Measurements from ENCODE around the gene VWA1.
A peak's percentile ranks its signal among the peaks of the same experiment; 100 is the strongest.

VWA1 gene, protein sequence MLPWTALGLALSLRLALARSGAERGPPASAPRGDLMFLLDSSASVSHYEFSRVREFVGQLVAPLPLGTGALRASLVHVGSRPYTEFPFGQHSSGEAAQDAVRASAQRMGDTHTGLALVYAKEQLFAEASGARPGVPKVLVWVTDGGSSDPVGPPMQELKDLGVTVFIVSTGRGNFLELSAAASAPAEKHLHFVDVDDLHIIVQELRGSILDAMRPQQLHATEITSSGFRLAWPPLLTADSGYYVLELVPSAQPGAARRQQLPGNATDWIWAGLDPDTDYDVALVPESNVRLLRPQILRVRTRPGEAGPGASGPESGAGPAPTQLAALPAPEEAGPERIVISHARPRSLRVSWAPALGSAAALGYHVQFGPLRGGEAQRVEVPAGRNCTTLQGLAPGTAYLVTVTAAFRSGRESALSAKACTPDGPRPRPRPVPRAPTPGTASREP

GRCh38 chr1:1435106-1435903 is at the start of gene VWA1:
Gene VWA1, plus strand, starts transcription at chr1:1435690. Its CDS starts 59 bp downstream, at chr1:1435749.
- peak; percentile 21 for DNase-seq (ENCODE audit: low read depth)

DNA sequence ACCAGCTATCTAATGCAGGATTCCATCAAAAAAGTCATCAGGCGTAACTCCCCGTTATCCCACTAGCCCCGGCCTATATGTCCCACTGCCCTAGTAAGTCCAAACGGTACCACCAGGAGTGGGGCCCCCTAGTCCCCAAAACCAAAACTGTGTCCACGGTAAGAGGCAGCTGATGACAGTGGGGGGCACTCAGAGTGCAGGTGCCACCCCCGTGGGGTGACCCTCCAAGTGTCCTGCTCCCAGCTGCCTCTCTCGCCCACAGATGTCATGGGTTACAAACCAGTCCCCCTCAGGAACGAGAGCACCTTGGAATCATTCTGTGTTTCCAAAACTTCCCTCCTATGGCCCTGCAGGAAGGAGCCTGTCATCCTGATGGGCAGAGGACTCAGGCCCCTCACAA is 49.6 kb upstream of the VWA1 start:
- no peak for DNase-seq (ENCODE audit: low read depth)

GRCh38 chr1:1387098-1388077 is 48.1 kb upstream of the VWA1 start:
- DNase-seq (ENCODE audit: low read depth) = no peak

DNA sequence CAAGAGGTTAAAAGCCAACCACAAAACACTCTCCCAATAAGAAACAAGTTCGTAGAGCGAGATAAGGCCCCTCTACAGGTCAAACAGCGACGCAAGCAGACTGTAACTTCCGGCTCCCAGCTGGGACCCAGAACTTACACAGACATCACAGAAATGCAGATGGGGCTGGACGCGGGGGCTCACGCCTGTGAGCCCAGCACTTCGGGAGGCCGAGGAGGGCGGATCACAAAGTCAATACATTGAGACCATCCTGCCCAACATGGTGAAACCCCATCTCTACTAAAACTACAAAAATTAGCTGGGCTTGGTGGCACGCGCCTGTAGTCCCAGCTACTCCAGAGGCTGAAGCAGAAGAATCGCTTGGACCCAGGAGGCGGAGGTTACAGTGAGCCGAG is 47.4 kb upstream of the VWA1 start:
- DNase-seq (ENCODE audit: low read depth) = no peak

DNA sequence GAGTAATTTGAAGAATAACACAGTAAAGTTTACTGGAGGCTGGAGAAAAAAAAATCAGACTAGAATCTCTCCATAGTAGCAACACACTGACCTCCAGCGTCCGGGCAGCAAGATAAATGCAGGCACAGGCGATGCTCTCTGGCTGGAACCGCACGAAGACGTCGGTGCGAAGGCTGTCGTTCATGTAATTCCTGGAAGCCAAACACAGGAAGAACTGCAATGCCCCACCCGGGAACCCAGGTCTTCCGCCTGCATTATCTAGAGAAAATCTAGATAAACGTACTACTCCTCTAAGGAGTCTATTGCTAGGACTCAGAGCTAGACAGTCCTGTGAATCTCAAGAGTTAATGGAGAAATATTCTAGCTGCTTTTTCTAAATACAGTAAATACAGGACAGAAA is 44.8 kb upstream of the VWA1 start:
- no peak for DNase-seq (ENCODE audit: low read depth)

GRCh38 chr1:1391225-1391624 is 44.3 kb upstream of the VWA1 start:
- DNase-seq (ENCODE audit: low read depth) = no peak

DNA sequence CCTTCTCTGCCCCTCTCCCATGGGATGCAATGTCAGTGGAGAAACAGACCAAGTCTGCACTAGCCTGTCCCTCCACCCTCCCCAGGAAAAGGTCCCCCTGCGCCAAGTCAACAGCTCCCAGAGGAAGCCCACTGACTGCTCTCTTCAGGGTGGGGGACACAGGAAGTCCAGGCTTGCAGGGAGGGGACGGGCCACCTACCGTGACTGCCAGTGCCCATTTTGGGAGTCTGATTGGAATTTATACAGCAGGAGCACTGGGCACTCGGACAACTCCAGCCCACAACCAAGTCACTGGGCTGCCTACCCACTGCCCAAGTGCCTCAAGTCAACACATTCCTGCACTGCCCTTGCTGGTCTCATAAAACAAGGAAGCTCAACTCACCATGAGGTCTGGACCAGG is 42.5 kb upstream of the VWA1 start:
- DNase-seq (ENCODE audit: low read depth) = no peak

GRCh38 chr1:1393428-1393827 is 42.1 kb upstream of the VWA1 start:
- no peak for DNase-seq (ENCODE audit: low read depth)

DNA sequence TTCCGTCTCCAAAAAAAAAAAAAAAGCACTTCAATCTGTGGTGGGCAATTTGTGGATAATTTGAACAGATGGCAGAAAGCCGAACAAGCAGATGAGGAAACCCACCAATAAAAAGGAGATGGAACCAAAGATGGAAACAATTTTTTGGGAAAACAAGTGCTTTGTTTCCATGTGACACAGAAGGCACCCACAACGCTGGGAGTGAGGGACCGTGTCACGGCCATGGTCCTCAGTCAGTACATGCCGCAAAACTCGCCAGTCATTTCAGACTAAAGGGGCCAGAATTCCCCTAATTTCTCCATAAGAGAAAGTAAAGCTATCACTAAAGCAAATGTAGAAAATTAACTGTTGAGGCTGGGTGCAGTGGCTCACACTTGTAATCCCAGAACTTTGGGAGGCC is 41.4 kb upstream of the VWA1 start:
- no peak for DNase-seq (ENCODE audit: low read depth)

DNA sequence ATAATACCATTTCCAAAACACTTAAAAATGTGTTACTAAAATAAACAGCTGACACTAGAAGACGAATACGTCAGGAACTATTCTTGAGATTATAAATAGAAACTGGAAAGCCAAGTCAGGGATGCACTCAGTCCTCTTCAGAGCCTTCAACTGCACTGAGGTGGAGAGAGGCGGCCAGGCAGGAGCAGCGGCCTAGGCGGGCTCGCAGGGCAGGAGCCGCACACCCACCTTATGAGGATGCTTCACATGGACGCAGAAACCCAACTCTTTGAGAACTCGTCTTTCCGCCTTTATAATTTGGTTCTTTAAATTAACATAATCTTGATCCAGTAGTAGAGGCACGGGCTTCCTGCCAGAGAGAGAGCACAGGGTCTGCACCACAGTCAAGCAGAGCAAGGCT is 40.3 kb upstream of the VWA1 start:
- no peak for DNase-seq (ENCODE audit: low read depth)

DNA sequence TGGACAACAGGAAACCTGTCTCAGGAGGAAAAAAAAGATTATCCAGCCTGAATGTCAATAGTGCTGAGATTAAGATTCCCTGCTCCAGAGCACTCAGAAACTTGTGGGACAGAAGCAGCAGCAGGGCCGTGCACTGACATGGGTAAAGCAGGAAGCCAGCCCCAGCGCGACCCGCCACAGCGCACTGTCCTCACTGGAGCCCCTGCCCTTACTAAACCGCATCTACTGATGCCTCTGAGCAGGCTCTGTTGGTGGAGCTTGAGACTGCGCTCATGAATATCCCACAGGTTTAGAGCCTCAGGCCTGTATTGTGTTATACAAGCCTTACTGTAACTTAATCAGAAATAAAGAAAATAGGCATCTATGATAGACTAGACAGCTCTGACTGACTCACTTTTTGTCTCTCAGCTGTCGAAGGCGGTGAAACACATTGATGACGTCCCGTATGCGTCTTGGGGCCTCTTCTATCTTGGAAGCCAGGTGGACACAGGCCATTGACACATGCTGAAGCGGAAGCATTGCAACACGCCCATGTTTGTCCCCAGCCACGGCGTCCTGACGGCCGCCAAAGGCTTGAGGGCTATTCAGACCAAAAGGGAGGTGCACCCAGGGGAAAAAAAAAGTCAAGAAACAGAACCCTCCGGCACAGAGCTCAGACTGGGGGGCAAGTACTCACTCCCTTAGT is 37.5 kb upstream of the VWA1 start:
- DNase-seq (ENCODE audit: low read depth) = no peak

GRCh38 chr1:1398677-1399186 is 36.8 kb upstream of the VWA1 start:
- DNase-seq (ENCODE audit: low read depth) = no peak

DNA sequence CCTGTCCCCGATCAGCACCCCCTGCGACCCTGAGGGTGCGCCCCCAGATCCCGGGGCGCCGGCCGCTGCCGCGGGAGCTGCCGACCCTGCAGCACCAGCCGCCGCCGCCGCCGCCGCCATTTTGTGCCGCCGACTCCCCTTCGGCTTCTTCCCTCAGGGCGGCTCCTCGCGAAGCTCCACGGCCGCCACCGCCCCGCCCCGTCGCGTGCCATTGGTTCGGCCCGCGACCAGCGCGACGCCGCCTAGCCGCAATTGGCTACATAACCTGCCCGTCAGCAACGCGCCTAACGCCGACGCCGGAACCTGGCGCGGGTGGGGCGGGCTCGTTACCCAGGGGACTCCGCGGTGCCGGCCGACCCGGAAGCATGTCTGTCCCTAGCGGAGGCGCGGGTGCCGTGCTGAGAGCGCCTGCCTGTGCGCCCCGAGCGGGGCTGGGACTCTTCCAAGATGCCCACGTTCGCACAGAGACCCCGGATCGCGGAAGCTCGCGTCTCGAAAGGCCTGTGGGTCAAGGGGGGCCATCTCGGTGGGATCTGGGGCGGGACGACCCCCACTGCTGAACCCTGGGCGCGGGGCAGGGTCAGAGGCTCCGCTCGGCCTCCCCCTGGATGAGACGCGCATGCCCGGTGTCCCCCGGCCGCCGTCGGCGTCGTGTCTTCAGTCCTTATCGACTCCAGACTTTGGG is 36.2 kb upstream of the VWA1 start, which contains the start of gene CCNL2:
TSS of gene CCNL2 (minus strand) at position 149 of the 685 bp plus-strand sequence. CDS start at position 120, 29 bp downstream.
- peak; percentile 96 for DNase-seq (ENCODE audit: low read depth)

GRCh38 chr1:1399872-1400575 is 35.5 kb upstream of the VWA1 start:
- no peak for DNase-seq (ENCODE audit: low read depth)

DNA sequence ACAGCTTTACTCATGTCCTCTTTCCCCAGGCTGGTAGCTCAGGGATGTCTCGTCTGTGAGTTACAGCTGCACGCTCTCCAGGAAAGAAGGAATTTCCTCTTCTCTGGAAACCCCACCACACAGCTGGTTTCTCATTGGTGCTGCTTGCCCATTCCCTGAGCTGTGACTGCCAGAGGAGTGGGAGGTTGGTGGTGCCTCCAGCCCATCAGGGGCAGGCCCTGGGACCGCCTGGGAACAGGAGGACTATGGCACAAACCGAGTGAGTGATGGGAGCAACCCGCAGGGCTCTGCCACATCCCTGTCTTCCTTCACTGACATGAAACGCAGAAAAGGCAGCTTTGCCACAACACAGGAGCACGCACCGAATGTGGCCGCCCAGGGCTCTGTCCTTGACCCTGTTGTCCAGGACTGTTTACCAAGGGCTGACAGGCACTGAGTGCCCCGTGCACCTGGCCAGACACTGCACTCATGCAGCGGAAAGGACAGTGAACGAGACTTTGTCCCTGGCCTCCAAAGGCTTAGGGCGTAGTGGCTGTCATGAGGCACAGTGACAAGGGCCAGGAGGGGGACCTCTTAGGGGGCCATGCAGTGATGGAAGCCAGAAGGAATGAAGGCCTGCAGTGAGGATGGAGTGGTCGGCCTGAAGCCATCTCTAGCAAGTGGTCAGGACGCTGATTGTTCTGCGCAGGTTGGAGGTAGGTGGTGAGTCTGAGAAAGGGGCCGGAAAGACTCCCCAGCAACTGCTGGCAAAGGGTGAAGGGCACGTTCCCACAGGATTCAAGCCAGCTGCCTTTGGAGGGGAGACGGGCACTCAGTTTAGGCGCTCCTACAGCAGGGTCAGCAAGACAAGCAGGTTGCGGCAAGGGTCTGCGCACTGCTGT is 34.7 kb upstream of the VWA1 start:
- no peak for DNase-seq (ENCODE audit: low read depth)

DNA sequence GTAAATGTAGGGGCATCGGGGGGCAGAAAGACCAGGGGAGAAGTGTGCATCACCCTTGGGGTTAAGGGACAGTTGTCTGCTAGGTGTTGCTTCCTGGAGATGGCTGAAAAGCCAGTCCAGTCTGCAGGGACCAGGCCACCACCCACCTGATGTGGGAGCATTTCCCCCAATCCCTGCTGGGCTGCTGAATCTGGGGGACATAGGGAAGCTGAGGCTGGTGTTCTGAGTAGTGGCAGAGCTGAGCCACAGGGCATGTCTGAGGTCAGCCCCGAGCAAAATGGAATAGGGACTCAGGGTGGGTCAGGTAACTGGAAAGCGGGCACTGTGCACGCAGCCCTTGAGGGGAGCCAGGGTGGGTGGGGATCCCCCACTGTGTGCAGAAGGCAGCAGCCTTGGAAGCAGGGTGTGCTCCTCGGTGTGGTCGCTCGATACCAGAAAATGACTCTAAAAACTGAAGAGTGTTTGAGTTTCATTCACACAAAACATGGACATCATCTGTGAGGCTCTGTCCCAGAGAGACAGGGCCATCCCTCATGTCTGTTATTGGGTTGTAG is 34.0 kb upstream of the VWA1 start:
- DNase-seq (ENCODE audit: low read depth) = no peak

DNA sequence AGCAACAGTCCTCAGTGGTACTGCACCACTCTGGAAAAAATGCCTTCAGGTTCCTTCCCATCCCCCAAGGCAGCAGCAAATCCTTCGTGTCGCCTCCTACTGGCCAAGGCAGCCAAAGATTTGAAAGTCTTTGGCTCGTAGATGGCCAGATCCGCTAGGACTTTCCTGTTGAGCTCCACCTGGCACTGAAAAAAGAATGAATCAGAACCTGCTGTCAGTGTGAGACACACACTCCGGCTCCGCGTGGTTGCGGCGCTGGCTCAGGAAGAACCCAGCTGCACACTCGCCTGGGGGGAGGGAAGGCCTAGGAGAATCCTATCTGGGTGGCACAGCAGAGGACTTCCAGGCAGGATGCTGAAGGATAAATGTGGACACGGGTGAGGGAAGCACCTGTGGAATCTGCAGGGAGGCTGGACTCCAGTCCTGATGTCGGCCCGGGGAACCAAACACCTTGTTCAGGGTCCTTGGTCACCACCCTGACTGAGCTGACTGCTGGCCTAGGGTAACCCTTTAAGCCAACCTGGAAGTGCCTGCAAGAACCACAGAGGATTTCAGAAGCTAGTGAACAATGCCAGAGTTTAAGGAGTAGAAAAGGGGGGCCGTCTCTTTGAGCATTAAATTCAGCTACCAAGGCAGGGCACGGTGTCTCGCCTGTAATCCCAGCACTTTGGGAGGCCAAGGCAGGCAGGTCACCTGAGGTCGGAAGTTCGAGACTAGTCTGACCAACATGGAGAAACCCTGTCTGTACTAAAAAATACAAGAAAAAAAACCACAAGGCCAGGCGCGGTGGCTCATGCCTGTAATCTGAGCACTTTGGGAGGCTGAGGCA is 33.2 kb upstream of the VWA1 start:
- DNase-seq (ENCODE audit: low read depth) = no peak
